ENCODE data around the gene PAWR.

GRCh38 chr12:79597910-79598309 lies 92.9 kb downstream of the PAWR start:
- TF ChIP-seq, protein P1, sequence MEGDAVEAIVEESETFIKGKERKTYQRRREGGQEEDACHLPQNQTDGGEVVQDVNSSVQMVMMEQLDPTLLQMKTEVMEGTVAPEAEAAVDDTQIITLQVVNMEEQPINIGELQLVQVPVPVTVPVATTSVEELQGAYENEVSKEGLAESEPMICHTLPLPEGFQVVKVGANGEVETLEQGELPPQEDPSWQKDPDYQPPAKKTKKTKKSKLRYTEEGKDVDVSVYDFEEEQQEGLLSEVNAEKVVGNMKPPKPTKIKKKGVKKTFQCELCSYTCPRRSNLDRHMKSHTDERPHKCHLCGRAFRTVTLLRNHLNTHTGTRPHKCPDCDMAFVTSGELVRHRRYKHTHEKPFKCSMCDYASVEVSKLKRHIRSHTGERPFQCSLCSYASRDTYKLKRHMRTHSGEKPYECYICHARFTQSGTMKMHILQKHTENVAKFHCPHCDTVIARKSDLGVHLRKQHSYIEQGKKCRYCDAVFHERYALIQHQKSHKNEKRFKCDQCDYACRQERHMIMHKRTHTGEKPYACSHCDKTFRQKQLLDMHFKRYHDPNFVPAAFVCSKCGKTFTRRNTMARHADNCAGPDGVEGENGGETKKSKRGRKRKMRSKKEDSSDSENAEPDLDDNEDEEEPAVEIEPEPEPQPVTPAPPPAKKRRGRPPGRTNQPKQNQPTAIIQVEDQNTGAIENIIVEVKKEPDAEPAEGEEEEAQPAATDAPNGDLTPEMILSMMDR (IDR thresholded peaks at IDR 0.05 in 4 of 5, conservative IDR thresholded peaks at IDR 0.05 in 1 of 5): no peak
- TF ChIP-seq POLR2A (IDR thresholded peaks at IDR 0.05): no peak

All from gastrocnemius medialis (tissue), 4 donors.